ENCODE data around the gene INPP5F.
A peak's percentile ranks its signal among the peaks of the same experiment; 100 is the strongest.

The INPP5F gene

DNA sequence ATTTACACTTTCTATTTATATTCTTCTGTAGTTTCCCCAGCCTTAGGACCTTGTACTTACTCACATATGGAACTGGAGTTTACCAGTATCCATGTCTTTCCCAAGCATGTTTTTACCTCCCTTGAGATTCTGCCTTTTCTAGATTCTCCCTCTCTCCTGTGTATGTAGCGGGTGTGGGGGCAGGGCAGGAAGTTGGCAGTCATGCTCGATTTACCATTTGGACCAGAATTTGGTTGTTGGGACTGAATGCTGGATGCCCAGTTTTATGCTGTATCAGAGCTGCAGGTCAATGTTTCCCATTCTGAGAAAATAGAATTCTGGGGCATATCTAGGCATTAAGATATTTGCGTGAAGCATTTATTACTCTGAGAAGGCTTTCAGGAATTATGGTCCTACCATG, 14.2 kb downstream of the INPP5F start:
- TF ChIP-seq, protein P1, sequence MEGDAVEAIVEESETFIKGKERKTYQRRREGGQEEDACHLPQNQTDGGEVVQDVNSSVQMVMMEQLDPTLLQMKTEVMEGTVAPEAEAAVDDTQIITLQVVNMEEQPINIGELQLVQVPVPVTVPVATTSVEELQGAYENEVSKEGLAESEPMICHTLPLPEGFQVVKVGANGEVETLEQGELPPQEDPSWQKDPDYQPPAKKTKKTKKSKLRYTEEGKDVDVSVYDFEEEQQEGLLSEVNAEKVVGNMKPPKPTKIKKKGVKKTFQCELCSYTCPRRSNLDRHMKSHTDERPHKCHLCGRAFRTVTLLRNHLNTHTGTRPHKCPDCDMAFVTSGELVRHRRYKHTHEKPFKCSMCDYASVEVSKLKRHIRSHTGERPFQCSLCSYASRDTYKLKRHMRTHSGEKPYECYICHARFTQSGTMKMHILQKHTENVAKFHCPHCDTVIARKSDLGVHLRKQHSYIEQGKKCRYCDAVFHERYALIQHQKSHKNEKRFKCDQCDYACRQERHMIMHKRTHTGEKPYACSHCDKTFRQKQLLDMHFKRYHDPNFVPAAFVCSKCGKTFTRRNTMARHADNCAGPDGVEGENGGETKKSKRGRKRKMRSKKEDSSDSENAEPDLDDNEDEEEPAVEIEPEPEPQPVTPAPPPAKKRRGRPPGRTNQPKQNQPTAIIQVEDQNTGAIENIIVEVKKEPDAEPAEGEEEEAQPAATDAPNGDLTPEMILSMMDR (IDR thresholded peaks at IDR 0.05; ENCODE audit: low read depth, low read length, missing control alignments), result no peak
- no peak overlapping the region for H3K4me3 ChIP-seq (replicated peaks; ENCODE audit: low read depth, low read length)
- DNase-seq (ENCODE audit: extremely low read depth, low read depth), result no peak

DNA sequence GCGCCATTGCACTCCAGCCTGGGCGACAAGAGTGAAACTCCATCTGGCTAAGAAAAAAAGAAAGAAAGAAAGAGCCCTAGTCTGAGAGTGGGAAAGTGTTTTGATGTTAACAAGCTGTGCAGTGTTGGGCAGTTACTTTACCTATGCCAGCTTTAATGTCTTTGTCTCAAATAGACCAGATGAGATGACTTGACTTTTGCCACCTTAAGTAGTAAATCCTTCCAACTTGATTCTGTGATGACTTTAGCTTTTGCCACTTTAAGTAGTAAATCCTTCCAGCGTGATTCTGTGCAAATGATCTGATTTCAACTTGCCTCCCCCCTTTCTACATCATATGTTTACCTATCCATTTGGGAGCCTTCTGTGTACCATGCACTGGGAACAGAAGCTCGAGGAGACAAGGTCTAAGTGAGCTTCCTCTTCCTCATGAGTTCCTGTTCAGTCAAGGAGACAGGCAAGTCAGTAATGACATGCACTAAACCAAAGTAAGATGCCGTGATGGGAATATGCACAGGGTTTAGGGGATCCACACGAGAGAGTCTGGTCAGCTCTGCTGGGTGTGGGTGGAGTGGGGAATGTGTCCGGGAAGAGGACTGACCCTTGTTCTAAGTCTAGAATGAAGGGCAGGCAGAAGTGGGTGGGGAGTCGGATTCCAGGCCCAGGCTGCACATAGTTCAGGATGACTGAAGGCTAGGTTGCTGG, 17.2 kb downstream of the INPP5F start:
- no peak for DNase-seq (ENCODE audit: extremely low read depth, low read depth)
- no peak overlapping the region for H3K4me3 ChIP-seq (replicated peaks; ENCODE audit: low read depth, low read length)

DNA sequence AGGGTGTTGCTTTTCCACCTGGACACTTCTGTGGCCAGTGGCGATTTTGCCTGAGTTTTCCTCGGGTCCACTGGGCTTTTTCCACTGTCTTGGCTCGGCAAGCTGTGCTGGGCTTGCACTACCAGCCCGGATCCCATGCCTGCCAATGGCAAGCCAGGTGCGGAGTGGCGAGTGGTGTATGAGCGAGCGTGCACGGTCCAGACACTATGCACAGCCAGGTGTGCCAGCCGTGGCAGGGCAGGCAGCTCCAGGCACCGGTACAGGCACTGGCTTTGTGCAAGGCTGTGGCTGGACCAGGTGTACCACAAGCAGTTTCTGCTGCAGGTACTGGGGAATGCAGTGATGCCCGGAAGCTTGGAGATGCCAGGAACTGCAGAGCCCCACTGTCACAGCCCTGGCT, 22.1 kb downstream of the INPP5F start:
- no peak for DNase-seq (ENCODE audit: extremely low read depth, low read depth)
- H3K4me3 ChIP-seq (replicated peaks; ENCODE audit: low read depth, low read length), result no peak overlapping the region
- TF ChIP-seq, protein P1 (IDR thresholded peaks at IDR 0.05; ENCODE audit: low read depth, low read length, missing control alignments), result no peak

More for the DNA sequence above, 17.2 kb downstream of the INPP5F start:
- TF ChIP-seq, protein P1 (IDR thresholded peaks at IDR 0.05; ENCODE audit: low read depth, low read length, missing control alignments), result no peak

DNA sequence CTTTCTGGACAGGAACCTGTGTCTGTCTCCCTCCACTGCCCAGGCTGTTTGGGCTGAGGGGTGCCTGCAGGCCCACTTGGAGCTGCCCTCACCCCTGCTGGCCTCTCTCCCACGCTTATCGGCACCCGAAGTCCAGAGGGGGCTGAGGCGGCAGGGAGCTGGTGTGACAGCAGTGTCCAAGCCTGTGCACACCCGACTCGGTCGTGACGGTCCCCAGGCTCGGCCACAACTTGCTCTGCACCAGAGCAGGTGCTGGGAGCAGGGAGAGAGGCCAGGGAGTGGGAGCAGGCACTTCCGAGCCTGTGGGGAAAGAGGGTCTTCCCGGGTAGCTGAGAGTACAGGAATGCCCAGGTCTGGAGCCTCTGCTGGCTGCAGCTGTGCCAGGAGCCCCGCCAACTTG, 23.0 kb downstream of the INPP5F start:
- TF ChIP-seq, protein P1 (IDR thresholded peaks at IDR 0.05; ENCODE audit: low read depth, low read length, missing control alignments), result no peak
- no peak overlapping the region for H3K4me3 ChIP-seq (replicated peaks; ENCODE audit: low read depth, low read length)
- no peak for DNase-seq (ENCODE audit: extremely low read depth, low read depth)

DNA sequence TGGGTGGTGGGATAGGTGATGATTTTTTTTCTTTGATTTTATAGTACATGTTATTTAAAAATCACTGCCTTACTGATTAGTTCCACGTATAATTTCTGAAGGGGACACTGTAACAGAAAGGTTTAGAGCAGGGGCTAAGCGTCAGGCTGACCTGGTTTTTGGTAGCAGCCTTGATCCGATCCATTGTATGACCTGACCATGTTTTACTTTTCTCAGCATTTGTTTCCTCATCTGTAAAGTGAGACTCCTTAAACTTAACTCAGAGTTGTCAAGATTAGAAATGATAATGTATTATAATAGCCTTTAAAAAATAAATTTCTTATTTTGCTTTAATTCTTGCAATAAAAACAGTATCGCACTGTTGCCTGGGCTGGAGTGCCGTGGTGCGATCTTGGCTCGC, 23.6 kb downstream of the INPP5F start:
- no peak overlapping the region for H3K4me3 ChIP-seq (replicated peaks; ENCODE audit: low read depth, low read length)
- DNase-seq (ENCODE audit: extremely low read depth, low read depth), result no peak
- TF ChIP-seq, protein P1 (IDR thresholded peaks at IDR 0.05; ENCODE audit: low read depth, low read length, missing control alignments), result no peak

DNA sequence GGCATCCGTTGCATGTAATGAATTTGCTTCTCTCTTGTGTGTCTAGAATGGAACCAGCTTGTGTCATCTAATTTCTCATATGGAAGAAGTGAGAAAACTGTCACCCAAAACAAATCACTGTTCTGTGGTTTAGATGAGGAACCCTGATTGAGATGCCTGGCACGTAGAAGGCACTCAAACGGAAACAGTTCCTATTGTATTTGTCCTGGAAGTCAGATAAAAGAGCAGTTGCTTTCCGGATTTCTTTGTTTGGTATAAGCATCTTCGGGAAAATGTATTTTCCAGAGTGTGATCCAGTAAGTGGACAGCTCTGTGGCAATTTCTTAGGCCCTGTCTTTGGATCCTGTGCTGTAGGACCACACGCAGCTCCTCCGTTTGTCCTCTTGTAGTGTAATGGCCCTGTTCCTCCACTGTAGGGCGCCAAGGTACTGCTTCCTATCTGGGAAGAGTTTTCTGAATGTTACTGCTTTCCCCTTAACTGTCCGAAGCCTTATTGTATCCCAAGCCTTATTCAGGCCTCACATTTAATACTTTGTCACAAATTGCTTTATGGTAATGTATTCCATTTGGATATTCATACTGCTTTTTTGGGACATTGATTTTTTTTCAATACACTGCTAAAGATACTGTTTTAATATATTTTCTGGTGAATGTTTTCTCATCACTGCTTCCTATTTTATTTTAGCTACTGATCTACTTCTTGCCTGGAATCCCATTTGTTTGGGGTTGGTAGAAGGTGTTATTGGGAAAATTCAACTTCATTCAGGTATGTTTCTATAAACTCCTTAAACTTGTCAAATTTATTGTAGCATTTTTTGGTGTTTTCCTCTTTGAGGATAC, 24.8 kb downstream of the INPP5F start:
- H3K4me3 ChIP-seq (replicated peaks; ENCODE audit: low read depth, low read length), result no peak overlapping the region
- TF ChIP-seq, protein P1 (IDR thresholded peaks at IDR 0.05; ENCODE audit: low read depth, low read length, missing control alignments), result peak; percentile 95
- peak; percentile 62 for DNase-seq (ENCODE audit: extremely low read depth, low read depth)

All from HFF-Myc (cell line).